Subcutaneous abdominal adipose tissue (tissue), 5 donors: ENCODE data around the gene INO80D.
"Not testable (repeated sequence)": the region's sequence is repeated elsewhere in the genome, so short reads cannot be mapped to it uniquely, and the experiment has no call there.

Experiments
- H3K27ac ChIP-seq: one replicate; pipeline ENCODE4 v1.7.0; 2013; ENCODE audit warnings: low read depth, mild to moderate bottlenecking, inconsistent platforms, low read length, moderate library complexity
- H3K27me3 ChIP-seq, 5 donors: one replicate each; pipeline ENCODE4 v1.7.0; 2013; ENCODE audit warnings: low read length in 5 of 5, inconsistent platforms in 1 of 5; ENCODE audit not compliant: control insufficient read depth in 5 of 5, insufficient read depth in 4 of 5
- H3K36me3 ChIP-seq, 5 donors: one replicate each; pipeline ENCODE4 v1.7.0; 2013; ENCODE audit warnings: low read length in 5 of 5; ENCODE audit not compliant: control insufficient read depth in 5 of 5, insufficient read depth in 5 of 5
- H3K4me1 ChIP-seq, 5 donors: one replicate each; pipeline ENCODE4 v1.7.0; 2013; ENCODE audit warnings: low read length in 5 of 5, mild to moderate bottlenecking in 3 of 5, moderate library complexity in 1 of 5; ENCODE audit not compliant: control insufficient read depth in 5 of 5, insufficient read depth in 5 of 5
- H3K4me3 ChIP-seq, 5 donors: one replicate each; pipeline ENCODE4 v1.7.0; 2013; ENCODE audit warnings: low read length in 5 of 5, low read depth in 1 of 5
- H3K9ac ChIP-seq, 5 donors: one replicate each; pipeline ENCODE4 v1.7.0; 2013; ENCODE audit warnings: low read length in 5 of 5, mild to moderate bottlenecking in 4 of 5, moderate library complexity in 3 of 5
- H3K9me3 ChIP-seq, 5 donors: one replicate each; pipeline ENCODE4 v1.7.0; 2013; ENCODE audit warnings: low read length in 5 of 5; ENCODE audit not compliant: control insufficient read depth in 5 of 5
- donor health status: healthy.
- donor health status: healthy.
- donor health status: healthy.
- donor health status: healthy.
- donor health status: healthy.

INO80D gene, protein sequence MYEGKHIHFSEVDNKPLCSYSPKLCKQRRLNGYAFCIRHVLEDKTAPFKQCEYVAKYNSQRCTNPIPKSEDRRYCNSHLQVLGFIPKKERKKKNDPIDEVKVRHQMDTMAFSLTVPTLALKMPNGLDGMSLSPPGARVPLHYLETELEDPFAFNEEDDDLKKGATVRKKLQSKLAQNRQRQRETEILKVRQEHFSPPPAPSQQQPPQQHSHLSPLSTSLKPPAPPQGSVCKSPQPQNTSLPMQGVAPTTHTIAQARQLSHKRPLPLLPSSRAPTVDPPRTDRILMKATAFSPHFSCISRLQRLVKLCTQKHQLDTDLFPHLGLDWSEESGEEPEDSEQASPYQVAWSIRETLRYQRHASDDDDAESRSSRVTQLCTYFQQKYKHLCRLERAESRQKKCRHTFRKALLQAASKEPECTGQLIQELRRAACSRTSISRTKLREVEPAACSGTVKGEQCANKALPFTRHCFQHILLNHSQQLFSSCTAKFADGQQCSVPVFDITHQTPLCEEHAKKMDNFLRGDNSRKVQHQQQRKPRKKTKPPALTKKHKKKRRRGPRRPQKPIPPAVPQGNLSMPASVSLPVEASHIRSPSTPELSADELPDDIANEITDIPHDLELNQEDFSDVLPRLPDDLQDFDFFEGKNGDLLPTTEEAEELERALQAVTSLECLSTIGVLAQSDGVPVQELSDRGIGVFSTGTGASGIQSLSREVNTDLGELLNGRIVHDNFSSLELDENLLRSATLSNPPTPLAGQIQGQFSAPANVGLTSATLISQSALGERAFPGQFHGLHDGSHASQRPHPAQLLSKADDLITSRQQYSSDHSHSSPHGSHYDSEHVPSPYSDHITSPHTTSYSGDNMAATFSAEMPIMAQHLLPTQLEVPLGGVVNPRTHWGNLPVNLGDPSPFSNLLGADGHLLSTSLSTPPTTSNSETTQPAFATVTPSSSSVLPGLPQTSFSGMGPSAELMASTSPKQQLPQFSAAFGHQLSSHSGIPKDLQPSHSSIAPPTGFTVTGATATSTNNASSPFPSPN

GRCh38 chr2:206085742-206086445, at the start of gene INO80D:
Gene INO80D, minus strand, starts transcription at chr2:206086174. Its CDS starts 23,158 bp downstream, at chr2:206063016.
- Histone ChIP-seq H3K4me3 (peak within 1 kb of the TSS; percentile 80 to 92 (median 85)), H3K9me3 (no peaks in the 10 kb centered on the region), H3K27ac (peak within 1 kb of the TSS; percentile 99), H3K27me3 (no peaks in the 10 kb centered on the region), H3K4me1 (peaks cover 3 to 22% (median 17%) of the 10 kb centered on the region in 5 donors), H3K9ac (peak within 1 kb of the TSS; percentile 96 to 99 (median 99)), H3K36me3 (peaks cover 0 to 3% (median 0%) of the 10 kb centered on the region in 5 donors)

GRCh38 chr2:206127656-206128055, 41.7 kb upstream of the INO80D start:
- peaks cover 43 to 77% (median 64%) of the 10 kb centered on the region in 5 donors for H3K36me3 ChIP-seq

GRCh38 chr2:206125901-206126300, 39.9 kb upstream of the INO80D start:
- H3K27ac ChIP-seq: no peak overlapping the region
- no peaks in the 10 kb centered on the region for H3K27me3 ChIP-seq
- H3K36me3 ChIP-seq: peaks cover 47 to 83% (median 72%) of the 10 kb centered on the region in 5 donors
- peaks cover 0 to under 1% (median 0%) of the 10 kb centered on the region in 5 donors for H3K9me3 ChIP-seq
- no peaks in the 10 kb centered on the region for H3K4me1 ChIP-seq
- no peak overlapping the region for H3K4me3 ChIP-seq
- no peak overlapping the region for H3K9ac ChIP-seq

More at GRCh38 chr2:206127656-206128055, 41.7 kb upstream of the INO80D start:
- Histone ChIP-seq H3K4me1 (no peaks in the 10 kb centered on the region), H3K27me3 (no peaks in the 10 kb centered on the region), H3K4me3 (no peak overlapping the region), H3K9me3 (no peaks in the 10 kb centered on the region), H3K27ac (no peak overlapping the region), H3K9ac (no peak overlapping the region)

DNA sequence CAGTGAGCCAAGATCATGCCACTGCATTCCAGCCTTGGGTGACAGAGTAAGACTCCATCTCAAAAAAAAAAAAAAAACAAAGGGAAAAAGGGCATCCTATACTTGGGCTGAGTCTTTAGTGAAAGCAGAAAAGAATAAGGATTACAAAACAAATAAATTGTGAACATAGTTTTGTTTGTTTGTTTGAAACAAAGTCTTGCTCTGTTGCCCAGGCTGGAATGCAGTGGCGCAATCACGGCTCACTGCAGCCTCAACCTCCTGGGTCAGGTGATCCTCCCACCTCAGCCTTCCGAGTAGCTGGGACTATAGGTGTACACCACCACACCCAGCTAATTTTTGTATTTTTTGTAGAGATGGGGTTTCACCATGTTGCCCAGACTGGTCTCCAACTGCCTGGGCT, 36.6 kb upstream of the INO80D start:
- H3K9me3 ChIP-seq, H3K9ac ChIP-seq, H3K27ac ChIP-seq, H3K27me3 ChIP-seq, H3K4me3 ChIP-seq, H3K4me1 ChIP-seq: not testable (repeated sequence)
- H3K36me3 ChIP-seq: peaks cover 51 to 77% (median 68%) of the 10 kb centered on the region in 5 donors

GRCh38 chr2:206116278-206116677, 30.3 kb upstream of the INO80D start:
- peaks cover 17 to 39% (median 26%) of the 10 kb centered on the region in 5 donors for H3K36me3 ChIP-seq

GRCh38 chr2:206115026-206115578, 29.1 kb upstream of the INO80D start:
- peaks cover 6 to 27% (median 14%) of the 10 kb centered on the region in 5 donors for H3K36me3 ChIP-seq

More at GRCh38 chr2:206116278-206116677, 30.3 kb upstream of the INO80D start:
- Histone ChIP-seq H3K9me3 (peaks cover 0 to 9% (median 5%) of the 10 kb centered on the region in 5 donors), H3K27me3 (no peaks in the 10 kb centered on the region), H3K9ac (no peak overlapping the region), H3K27ac (no peak overlapping the region), H3K4me1 (no peaks in the 10 kb centered on the region), H3K4me3 (no peak overlapping the region)

DNA sequence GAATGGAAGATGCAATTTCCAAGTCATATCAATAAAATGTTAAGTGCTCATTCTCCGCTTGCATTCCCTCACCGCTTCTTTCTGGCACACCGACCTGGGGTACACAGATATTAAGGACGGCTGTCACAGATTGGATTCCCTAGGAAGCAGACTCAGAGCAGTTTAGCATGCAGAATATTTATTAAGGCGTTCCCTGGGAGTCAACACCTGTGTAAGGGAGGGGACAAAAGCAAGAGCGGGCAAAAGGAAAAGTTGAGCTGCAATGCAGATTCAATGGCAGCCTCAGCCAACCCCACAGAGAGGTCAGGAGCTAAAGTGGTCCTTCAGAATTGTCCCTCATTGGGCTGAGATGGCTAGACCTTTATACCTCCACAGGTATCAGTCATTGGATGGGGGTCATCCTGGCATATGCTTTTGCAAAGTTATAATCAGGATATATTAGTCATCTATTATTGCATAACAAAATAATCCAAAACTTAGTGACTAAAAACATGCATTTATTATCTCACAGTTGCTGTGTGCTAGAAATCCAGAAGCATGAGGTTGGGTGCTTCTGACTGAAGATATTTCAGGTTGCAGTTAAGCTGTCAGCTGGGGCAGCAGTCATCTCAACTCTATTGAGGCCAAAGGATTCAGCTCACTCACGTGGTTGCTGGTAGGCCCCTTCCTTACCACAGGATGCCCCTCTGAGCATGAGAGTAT, 27.0 kb upstream of the INO80D start:
- no peak overlapping the region for H3K9ac ChIP-seq
- peaks cover 0 to 16% (median 10%) of the 10 kb centered on the region in 5 donors for H3K36me3 ChIP-seq
- H3K9me3 ChIP-seq: peaks cover 0 to 6% (median 2%) of the 10 kb centered on the region in 5 donors
- H3K4me3 ChIP-seq: no peak overlapping the region
- no peaks in the 10 kb centered on the region for H3K4me1 ChIP-seq
- H3K27me3 ChIP-seq: no peaks in the 10 kb centered on the region
- no peak overlapping the region for H3K27ac ChIP-seq

More at GRCh38 chr2:206115026-206115578, 29.1 kb upstream of the INO80D start:
- no peak overlapping the region for H3K4me3 ChIP-seq
- no peak overlapping the region for H3K9ac ChIP-seq
- H3K9me3 ChIP-seq: peaks cover 0 to 6% (median 2%) of the 10 kb centered on the region in 5 donors
- H3K27me3 ChIP-seq: no peaks in the 10 kb centered on the region
- no peaks in the 10 kb centered on the region for H3K4me1 ChIP-seq
- H3K27ac ChIP-seq: no peak overlapping the region

GRCh38 chr2:206112108-206112507, 26.1 kb upstream of the INO80D start:
- Histone ChIP-seq H3K4me3 (no peak overlapping the region), H3K9me3 (peaks cover 0 to 6% (median 2%) of the 10 kb centered on the region in 5 donors), H3K9ac (no peak overlapping the region), H3K36me3 (peaks cover 0 to 15% (median 8%) of the 10 kb centered on the region in 5 donors), H3K27ac (no peak overlapping the region), H3K4me1 (no peaks in the 10 kb centered on the region), H3K27me3 (no peaks in the 10 kb centered on the region)
